GM23338 (cell line): Measurements from ENCODE around the gene FRY. TPM values are rescaled to one million over a fixed set of nuclear protein-coding genes. Genes with fewer than 3 reads are reported as not detected.

ENCODE experiments used
- ATAC-seq: fragments of 200-7000 bp; cut with Tn5 transposase; 3 replicates; pipeline ENCODE4 v1.9.1; 2020
- DNase-seq: peaks from one replicate; pipeline ENCODE4 v3.0.0-alpha.2; 2015; ENCODE audit warnings: low spot score
- H2AFZ ChIP-seq: fragments of 200-600 bp; sonication (generic); 2 replicates; pipeline ENCODE4 v1.8.0; 2016; ENCODE audit warnings: antibody characterized with exemption, mild to moderate bottlenecking, moderate library complexity
- H3F3A ChIP-seq: fragments of 200-600 bp; sonication (generic); replicated peaks from 2 replicates; pipeline ENCODE4 v1.8.0; 2017; ENCODE audit warnings: antibody characterized with exemption, mixed run types, low read depth
- H3K27ac ChIP-seq: fragments of 200-600 bp; sonication (generic); 2 replicates; pipeline ENCODE4 v1.6.1; 2016; ENCODE audit warnings: low read depth
- H3K27me3 ChIP-seq: fragments of 200-600 bp; sonication (generic); 2 replicates; pipeline ENCODE4 v1.8.0; 2016; ENCODE audit warnings: mild to moderate bottlenecking, mixed run types, moderate library complexity; ENCODE audit not compliant: insufficient read depth
- H3K36me3 ChIP-seq: fragments of 200-600 bp; sonication (generic); 2 replicates; pipeline ENCODE4 v1.8.0; 2016; ENCODE audit warnings: mild to moderate bottlenecking; ENCODE audit not compliant: insufficient read depth
- H3K4me1 ChIP-seq: fragments of 200-600 bp; sonication (generic); 2 replicates; pipeline ENCODE4 v1.8.0; 2016; ENCODE audit warnings: mild to moderate bottlenecking, moderate library complexity; ENCODE audit not compliant: insufficient read depth
- H3K4me2 ChIP-seq: fragments of 200-600 bp; sonication (generic); 2 replicates; pipeline ENCODE4 v1.7.1; 2017; ENCODE audit warnings: mixed run types
- H3K4me3 ChIP-seq: fragments of 200-600 bp; sonication (generic); 2 replicates; pipeline ENCODE4 v1.6.1; 2016; ENCODE audit warnings: mixed run types
- H3K79me2 ChIP-seq: fragments of 200-600 bp; sonication (generic); replicated peaks from 2 replicates; pipeline ENCODE4 v1.8.0; 2017; ENCODE audit warnings: mild to moderate bottlenecking; ENCODE audit not compliant: insufficient read depth
- H3K9me2 ChIP-seq: fragments of 200-600 bp; sonication (generic); 2 replicates; pipeline ENCODE4 v1.8.0; 2017; ENCODE audit not compliant: insufficient read depth
- H4K20me1 ChIP-seq: fragments of 200-600 bp; sonication (generic); replicated peaks from 2 replicates; pipeline ENCODE4 v1.8.0; 2017; ENCODE audit warnings: mild to moderate bottlenecking; ENCODE audit not compliant: insufficient read depth
- H3K27ac Mint-ChIP-seq: 2 replicates; pipeline ENCODE4 v1.8.0; 2020; ENCODE audit warnings: inconsistent platforms, mild to moderate bottlenecking, moderate library complexity, mixed read lengths
- H3K27me3 Mint-ChIP-seq: 3 replicates; pipeline ENCODE4 v1.8.0; 2022; ENCODE audit warnings: low read depth, mild to moderate bottlenecking, moderate library complexity, mixed read lengths, inconsistent platforms; ENCODE audit not compliant: insufficient read depth, poor library complexity
- H3K36me3 Mint-ChIP-seq: 3 replicates; pipeline ENCODE4 v1.8.0; 2021; ENCODE audit warnings: low read depth, mild to moderate bottlenecking, inconsistent platforms, moderate library complexity, mixed read lengths
- H3K4me1 Mint-ChIP-seq: 3 replicates; pipeline ENCODE4 v1.8.0; 2020; ENCODE audit warnings: mild to moderate bottlenecking, inconsistent platforms, mixed read lengths
- H3K4me3 Mint-ChIP-seq: 3 replicates; pipeline ENCODE4 v1.8.0; 2021; ENCODE audit warnings: moderate library complexity, mild to moderate bottlenecking, inconsistent platforms, mixed read lengths
- H3K9me3 Mint-ChIP-seq: 3 replicates; pipeline ENCODE4 v1.8.0; 2020; ENCODE audit warnings: moderate library complexity, mild to moderate bottlenecking, inconsistent platforms, mixed read lengths
- CREB1 ChIP-seq: fragments of 250-450 bp; sonication (Bioruptor Pico); IDR thresholded peaks from 2 replicates; pipeline ENCODE4 v1.5.0; 2020; ENCODE audit warnings: low read depth, mild to moderate bottlenecking, moderate library complexity
- ETS1 ChIP-seq: IDR thresholded peaks from 2 replicates; pipeline ENCODE4 v1.6.1; 2016; ENCODE audit warnings: antibody characterized with exemption
- EZH2 ChIP-seq: fragments of 200-600 bp; sonication (generic); IDR thresholded peaks from one replicate; pipeline ENCODE4 v1.8.0; 2017; ENCODE audit warnings: antibody characterized with exemption, mild to moderate bottlenecking, low read depth; ENCODE audit not compliant: unreplicated experiment
- EZH2phosphoT487 ChIP-seq: fragments of 200-600 bp; sonication (generic); IDR thresholded peaks from one replicate; pipeline ENCODE4 v1.8.1; 2018; ENCODE audit warnings: antibody characterized with exemption; ENCODE audit not compliant: unreplicated experiment
- JUNB ChIP-seq: IDR thresholded peaks from one replicate; pipeline ENCODE4 v1.6.1; 2016; ENCODE audit warnings: antibody characterized with exemption; ENCODE audit not compliant: unreplicated experiment
- NANOG ChIP-seq: IDR thresholded peaks from 2 replicates; pipeline ENCODE4 v1.6.1; 2016; ENCODE audit warnings: antibody characterized with exemption, borderline replicate concordance
- POLR2AphosphoS5 ChIP-seq: IDR thresholded peaks from 2 replicates; pipeline ENCODE4 v1.6.1; 2016; ENCODE audit warnings: antibody characterized with exemption, low read depth
- REST ChIP-seq: IDR thresholded peaks from one replicate; pipeline ENCODE4 v1.6.1; 2018; ENCODE audit warnings: antibody characterized with exemption; ENCODE audit not compliant: unreplicated experiment
- STAT1 ChIP-seq: IDR thresholded peaks from one replicate; pipeline ENCODE4 v1.6.1; 2016; ENCODE audit warnings: antibody characterized with exemption; ENCODE audit not compliant: unreplicated experiment
- ZNF114 ChIP-seq: fragments of 250-450 bp; sonication (Bioruptor Pico); IDR thresholded peaks from 2 replicates; pipeline ENCODE4 v1.5.0; 2020; ENCODE audit warnings: mild to moderate bottlenecking, moderate library complexity
- ZNF331 ChIP-seq: fragments of 250-450 bp; sonication (Bioruptor Pico); IDR thresholded peaks from 2 replicates; pipeline ENCODE4 v1.5.0; 2020; ENCODE audit warnings: low read depth, mild to moderate bottlenecking, moderate library complexity
- polyA plus RNA-seq: library from polyadenylated mRNA; unstranded; fragments of >200 nt; fragmentation: Nextera tagmentation; extraction: Ambion mirVana; gene quantifications from 2 replicates; pipeline ENCODE4 v1.2.1, GENCODE V29; 2016
- total RNA-seq: library from RNA; depleted of rRNA; stranded (reverse); fragments of >200 nt; shearing (Covaris generic); gene quantifications from 2 replicates; pipeline ENCODE4 v1.2.3, GENCODE V29; 2014
- TF ChIP-seq, protein P1 (sequence below): fragments of 250-450 bp; sonication (Bioruptor Pico); IDR thresholded peaks from 2 replicates; pipeline ENCODE4 v1.5.0; 2020; ENCODE audit warnings: mild to moderate bottlenecking, moderate library complexity
- TF ChIP-seq, protein P2 (sequence below), 2 experiments: fragments of 200-600 bp in 1 of 2; sonication (generic) in 1 of 2; conservative IDR thresholded peaks; 2 replicates each; pipeline versions ENCODE4 v1.5.1 to v1.6.1; 2016 to 2017; ENCODE audit warnings: antibody characterized with exemption in 2 of 2, low read depth in 2 of 2, mild to moderate bottlenecking in 2 of 2, moderate library complexity in 1 of 2

FRY gene
- total and polyA plus RNA-seq, 2 experiments from 2014 or later, result 2.4 to 10.1 TPM

DNA sequence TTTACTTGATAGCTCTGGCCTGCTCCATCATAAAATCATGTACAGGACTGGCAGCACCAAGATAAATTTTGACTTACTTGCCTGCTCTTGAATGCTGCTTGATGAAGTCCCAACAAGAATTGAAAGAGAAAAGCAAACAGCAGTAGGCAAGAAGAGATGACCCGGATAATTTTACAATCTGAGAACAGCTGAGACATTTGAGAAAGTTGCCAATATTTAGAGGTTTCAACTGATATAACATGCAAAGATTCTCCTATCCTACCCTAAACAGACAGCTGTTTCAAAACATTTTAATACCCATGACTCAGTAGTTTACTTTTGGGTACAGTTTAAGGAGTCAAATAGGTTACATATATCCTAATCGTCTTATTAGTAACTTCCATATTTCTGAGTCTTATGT is 5.9 kb downstream of the FRY start:
- Mint-ChIP-seq H3K4me3 (no peak overlapping the region), H3K4me1 (peaks cover 24% of the 10 kb centered on the region), H3K9me3 (no peaks in the 10 kb centered on the region), H3K27me3 (no peaks in the 10 kb centered on the region), H3K27ac (no peak overlapping the region), H3K36me3 (no peaks in the 10 kb centered on the region)
- no peak for ATAC-seq
- TF ChIP-seq JUNB (no peak), EZH2phosphoT487 (no peak), ZNF331 (no peak), STAT1 (no peak), CREB1 (no peak), REST (no peak), ETS1 (no peak), ZNF114 (CRISPR knock-in tag) (no peak), POLR2AphosphoS5 (no peak), NANOG (no peak), EZH2 (no peak)
- TF ChIP-seq, protein P1, sequence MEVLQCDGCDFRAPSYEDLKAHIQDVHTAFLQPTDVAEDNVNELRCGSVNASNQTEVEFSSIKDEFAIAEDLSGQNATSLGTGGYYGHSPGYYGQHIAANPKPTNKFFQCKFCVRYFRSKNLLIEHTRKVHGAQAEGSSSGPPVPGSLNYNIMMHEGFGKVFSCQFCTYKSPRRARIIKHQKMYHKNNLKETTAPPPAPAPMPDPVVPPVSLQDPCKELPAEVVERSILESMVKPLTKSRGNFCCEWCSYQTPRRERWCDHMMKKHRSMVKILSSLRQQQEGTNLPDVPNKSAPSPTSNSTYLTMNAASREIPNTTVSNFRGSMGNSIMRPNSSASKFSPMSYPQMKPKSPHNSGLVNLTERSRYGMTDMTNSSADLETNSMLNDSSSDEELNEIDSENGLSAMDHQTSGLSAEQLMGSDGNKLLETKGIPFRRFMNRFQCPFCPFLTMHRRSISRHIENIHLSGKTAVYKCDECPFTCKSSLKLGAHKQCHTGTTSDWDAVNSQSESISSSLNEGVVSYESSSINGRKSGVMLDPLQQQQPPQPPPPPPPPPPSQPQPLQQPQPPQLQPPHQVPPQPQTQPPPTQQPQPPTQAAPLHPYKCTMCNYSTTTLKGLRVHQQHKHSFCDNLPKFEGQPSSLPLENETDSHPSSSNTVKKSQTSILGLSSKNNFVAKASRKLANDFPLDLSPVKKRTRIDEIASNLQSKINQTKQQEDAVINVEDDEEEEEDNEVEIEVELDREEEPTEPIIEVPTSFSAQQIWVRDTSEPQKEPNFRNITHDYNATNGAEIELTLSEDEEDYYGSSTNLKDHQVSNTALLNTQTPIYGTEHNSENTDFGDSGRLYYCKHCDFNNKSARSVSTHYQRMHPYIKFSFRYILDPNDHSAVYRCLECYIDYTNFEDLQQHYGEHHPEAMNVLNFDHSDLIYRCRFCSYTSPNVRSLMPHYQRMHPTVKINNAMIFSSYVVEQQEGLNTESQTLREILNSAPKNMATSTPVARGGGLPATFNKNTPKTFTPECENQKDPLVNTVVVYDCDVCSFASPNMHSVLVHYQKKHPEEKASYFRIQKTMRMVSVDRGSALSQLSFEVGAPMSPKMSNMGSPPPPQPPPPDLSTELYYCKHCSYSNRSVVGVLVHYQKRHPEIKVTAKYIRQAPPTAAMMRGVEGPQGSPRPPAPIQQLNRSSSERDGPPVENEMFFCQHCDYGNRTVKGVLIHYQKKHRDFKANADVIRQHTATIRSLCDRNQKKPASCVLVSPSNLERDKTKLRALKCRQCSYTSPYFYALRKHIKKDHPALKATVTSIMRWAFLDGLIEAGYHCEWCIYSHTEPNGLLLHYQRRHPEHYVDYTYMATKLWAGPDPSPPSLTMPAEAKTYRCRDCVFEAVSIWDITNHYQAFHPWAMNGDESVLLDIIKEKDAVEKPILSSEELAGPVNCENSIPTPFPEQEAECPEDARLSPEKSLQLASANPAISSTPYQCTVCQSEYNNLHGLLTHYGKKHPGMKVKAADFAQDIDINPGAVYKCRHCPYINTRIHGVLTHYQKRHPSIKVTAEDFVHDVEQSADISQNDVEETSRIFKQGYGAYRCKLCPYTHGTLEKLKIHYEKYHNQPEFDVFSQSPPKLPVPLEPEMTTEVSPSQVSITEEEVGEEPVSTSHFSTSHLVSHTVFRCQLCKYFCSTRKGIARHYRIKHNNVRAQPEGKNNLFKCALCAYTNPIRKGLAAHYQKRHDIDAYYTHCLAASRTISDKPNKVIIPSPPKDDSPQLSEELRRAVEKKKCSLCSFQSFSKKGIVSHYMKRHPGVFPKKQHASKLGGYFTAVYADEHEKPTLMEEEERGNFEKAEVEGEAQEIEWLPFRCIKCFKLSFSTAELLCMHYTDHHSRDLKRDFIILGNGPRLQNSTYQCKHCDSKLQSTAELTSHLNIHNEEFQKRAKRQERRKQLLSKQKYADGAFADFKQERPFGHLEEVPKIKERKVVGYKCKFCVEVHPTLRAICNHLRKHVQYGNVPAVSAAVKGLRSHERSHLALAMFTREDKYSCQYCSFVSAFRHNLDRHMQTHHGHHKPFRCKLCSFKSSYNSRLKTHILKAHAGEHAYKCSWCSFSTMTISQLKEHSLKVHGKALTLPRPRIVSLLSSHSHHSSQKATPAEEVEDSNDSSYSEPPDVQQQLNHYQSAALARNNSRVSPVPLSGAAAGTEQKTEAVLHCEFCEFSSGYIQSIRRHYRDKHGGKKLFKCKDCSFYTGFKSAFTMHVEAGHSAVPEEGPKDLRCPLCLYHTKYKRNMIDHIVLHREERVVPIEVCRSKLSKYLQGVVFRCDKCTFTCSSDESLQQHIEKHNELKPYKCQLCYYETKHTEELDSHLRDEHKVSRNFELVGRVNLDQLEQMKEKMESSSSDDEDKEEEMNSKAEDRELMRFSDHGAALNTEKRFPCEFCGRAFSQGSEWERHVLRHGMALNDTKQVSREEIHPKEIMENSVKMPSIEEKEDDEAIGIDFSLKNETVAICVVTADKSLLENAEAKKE (CRISPR knock-in tag), result no peak
- TF ChIP-seq, protein P2, sequence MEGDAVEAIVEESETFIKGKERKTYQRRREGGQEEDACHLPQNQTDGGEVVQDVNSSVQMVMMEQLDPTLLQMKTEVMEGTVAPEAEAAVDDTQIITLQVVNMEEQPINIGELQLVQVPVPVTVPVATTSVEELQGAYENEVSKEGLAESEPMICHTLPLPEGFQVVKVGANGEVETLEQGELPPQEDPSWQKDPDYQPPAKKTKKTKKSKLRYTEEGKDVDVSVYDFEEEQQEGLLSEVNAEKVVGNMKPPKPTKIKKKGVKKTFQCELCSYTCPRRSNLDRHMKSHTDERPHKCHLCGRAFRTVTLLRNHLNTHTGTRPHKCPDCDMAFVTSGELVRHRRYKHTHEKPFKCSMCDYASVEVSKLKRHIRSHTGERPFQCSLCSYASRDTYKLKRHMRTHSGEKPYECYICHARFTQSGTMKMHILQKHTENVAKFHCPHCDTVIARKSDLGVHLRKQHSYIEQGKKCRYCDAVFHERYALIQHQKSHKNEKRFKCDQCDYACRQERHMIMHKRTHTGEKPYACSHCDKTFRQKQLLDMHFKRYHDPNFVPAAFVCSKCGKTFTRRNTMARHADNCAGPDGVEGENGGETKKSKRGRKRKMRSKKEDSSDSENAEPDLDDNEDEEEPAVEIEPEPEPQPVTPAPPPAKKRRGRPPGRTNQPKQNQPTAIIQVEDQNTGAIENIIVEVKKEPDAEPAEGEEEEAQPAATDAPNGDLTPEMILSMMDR (conservative IDR thresholded peaks at IDR 0.05; ENCODE audit: low read depth in 2 of 2), result no peak
- Histone ChIP-seq H3K27ac (no peak overlapping the region), H3K27me3 (no peaks in the 10 kb centered on the region), H3K36me3 (no peaks in the 10 kb centered on the region), H2AFZ (no peak overlapping the region), H4K20me1 (no peaks in the 10 kb centered on the region), H3K4me3 (no peak overlapping the region), H3F3A (no peaks in the 10 kb centered on the region), H3K79me2 (no peaks in the 10 kb centered on the region), H3K4me2 (no peak overlapping the region), H3K9me2 (no peaks in the 10 kb centered on the region), H3K4me1 (peaks cover 12% of the 10 kb centered on the region)
- DNase-seq, result no peak
